Uterus (tissue), 2 donors: ENCODE results near the gene ZNF652.

Source experiments
- POLR2A ChIP-seq, 2 donors: fragments of 450-650 bp; IDR thresholded peaks; one replicate each; pipeline ENCODE4 v1.6.1; 2016; ENCODE audit warnings: antibody characterized with exemption in 2 of 2, mild to moderate bottlenecking in 1 of 2, moderate library complexity in 1 of 2
- TF ChIP-seq, protein P1 (sequence below), 4 experiments: fragments of 200-600 bp in 2 of 4; fragments of 450-650 bp in 2 of 4; sonication (generic) in 2 of 4; IDR thresholded peaks; one replicate each; pipeline ENCODE4 v1.5.1; 2016 to 2019; ENCODE audit warnings: antibody characterized with exemption in 4 of 4, mild to moderate bottlenecking in 2 of 4, moderate library complexity in 1 of 4

- TF ChIP-seq, protein P1, sequence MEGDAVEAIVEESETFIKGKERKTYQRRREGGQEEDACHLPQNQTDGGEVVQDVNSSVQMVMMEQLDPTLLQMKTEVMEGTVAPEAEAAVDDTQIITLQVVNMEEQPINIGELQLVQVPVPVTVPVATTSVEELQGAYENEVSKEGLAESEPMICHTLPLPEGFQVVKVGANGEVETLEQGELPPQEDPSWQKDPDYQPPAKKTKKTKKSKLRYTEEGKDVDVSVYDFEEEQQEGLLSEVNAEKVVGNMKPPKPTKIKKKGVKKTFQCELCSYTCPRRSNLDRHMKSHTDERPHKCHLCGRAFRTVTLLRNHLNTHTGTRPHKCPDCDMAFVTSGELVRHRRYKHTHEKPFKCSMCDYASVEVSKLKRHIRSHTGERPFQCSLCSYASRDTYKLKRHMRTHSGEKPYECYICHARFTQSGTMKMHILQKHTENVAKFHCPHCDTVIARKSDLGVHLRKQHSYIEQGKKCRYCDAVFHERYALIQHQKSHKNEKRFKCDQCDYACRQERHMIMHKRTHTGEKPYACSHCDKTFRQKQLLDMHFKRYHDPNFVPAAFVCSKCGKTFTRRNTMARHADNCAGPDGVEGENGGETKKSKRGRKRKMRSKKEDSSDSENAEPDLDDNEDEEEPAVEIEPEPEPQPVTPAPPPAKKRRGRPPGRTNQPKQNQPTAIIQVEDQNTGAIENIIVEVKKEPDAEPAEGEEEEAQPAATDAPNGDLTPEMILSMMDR (IDR thresholded peaks at IDR 0.05), result no peak
- no peak for TF ChIP-seq POLR2A (IDR thresholded peaks at IDR 0.05)
Measured at GRCh38 chr17:49397586-49397985, 35.5 kb upstream of the ZNF652 start.
